Measurements from ENCODE around the gene SEPTIN1.

SEPTIN1 gene

GRCh38 chr16:30376461-30376902 lies 5.9 kb downstream of the SEPTIN1 start:
- no peak for DNase-seq

- no peak for DNase-seq
Observed at GRCh38 chr16:30375864-30376263, 6.5 kb downstream of the SEPTIN1 start.

GRCh38 chr16:30374538-30374937 lies 7.8 kb downstream of the SEPTIN1 start, which contains the start of gene MYL11:
Gene MYL11 (plus strand): TSS chr16:30374802. CDS start chr16:30374858, 56 bp downstream.
- no peak for DNase-seq

- DNase-seq: peak; percentile 43
Observed at GRCh38 chr16:30372725-30373124, 9.6 kb downstream of the SEPTIN1 start.

GRCh38 chr16:30372038-30372712 lies 10.2 kb downstream of the SEPTIN1 start:
- no peak for DNase-seq

- DNase-seq: no peak
Observed at GRCh38 chr16:30371248-30371816, 11.0 kb downstream of the SEPTIN1 start.

- peak; percentile 99 for DNase-seq
Observed at GRCh38 chr16:30370456-30371247, 11.7 kb downstream of the SEPTIN1 start, which contains the start of gene TBC1D10B. Gene TBC1D10B (minus strand): TSS chr16:30370494. CDS start chr16:30370183, 311 bp downstream.

- no peak for DNase-seq
Observed at GRCh38 chr16:30369938-30370455, 12.4 kb downstream of the SEPTIN1 start.

GRCh38 chr16:30369091-30369937 lies 13.0 kb downstream of the SEPTIN1 start:
- DNase-seq: no peak

- no peak for DNase-seq
Observed at GRCh38 chr16:30368792-30369090, 13.6 kb downstream of the SEPTIN1 start.

GRCh38 chr16:30368122-30368791 lies 14.1 kb downstream of the SEPTIN1 start:
- no peak for DNase-seq

- DNase-seq: no peak
Observed at GRCh38 chr16:30367349-30368009, 14.9 kb downstream of the SEPTIN1 start.

- DNase-seq: no peak
Observed at GRCh38 chr16:30366511-30366910, 15.8 kb downstream of the SEPTIN1 start.

GRCh38 chr16:30365200-30365599 lies 17.2 kb downstream of the SEPTIN1 start:
- DNase-seq: no peak

GRCh38 chr16:30361180-30361579 lies 21.2 kb downstream of the SEPTIN1 start:
- DNase-seq: no peak

- DNase-seq: no peak
Observed at GRCh38 chr16:30359871-30360170, 22.5 kb downstream of the SEPTIN1 start.

- DNase-seq: no peak
Observed at GRCh38 chr16:30358990-30359870, 23.1 kb downstream of the SEPTIN1 start.

GRCh38 chr16:30358577-30358936 lies 23.8 kb downstream of the SEPTIN1 start:
- DNase-seq: no peak

- no peak for DNase-seq
Observed at GRCh38 chr16:30357715-30358576, 24.4 kb downstream of the SEPTIN1 start.
